Fibroblast of the conjunctiva (primary cell): ENCODE measurements around the gene ZCCHC2.
A peak's percentile ranks its signal among the peaks of the same experiment; 100 is the strongest.

Experiments
- DNase-seq: peaks from one replicate; pipeline ENCODE4 v3.0.0-alpha.2; 2010; ENCODE audit warnings: low read depth

The ZCCHC2 gene

GRCh38 chr18:62578980-62579511 is 56.2 kb downstream of the ZCCHC2 start:
- DNase-seq = no peak

DNA sequence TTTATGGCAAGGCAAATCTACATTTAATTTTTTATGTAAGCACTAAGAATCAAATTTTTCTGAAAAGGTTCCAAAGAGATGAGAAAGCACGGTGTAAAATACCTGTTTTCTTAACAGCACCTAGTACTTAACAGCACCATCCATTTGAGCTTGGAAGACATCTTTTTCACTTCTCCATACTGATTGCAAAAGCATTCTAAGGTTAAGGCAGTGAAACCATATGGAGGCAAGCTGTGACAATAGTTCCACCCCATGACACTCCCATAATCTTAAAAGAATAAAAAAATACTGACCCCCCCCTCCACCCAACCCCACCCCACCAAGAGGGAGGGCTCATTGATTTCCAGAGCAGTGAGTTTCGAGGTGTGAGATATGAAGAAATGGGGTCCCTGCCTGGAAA is 60.6 kb downstream of the ZCCHC2 start:
- no peak for DNase-seq

DNA sequence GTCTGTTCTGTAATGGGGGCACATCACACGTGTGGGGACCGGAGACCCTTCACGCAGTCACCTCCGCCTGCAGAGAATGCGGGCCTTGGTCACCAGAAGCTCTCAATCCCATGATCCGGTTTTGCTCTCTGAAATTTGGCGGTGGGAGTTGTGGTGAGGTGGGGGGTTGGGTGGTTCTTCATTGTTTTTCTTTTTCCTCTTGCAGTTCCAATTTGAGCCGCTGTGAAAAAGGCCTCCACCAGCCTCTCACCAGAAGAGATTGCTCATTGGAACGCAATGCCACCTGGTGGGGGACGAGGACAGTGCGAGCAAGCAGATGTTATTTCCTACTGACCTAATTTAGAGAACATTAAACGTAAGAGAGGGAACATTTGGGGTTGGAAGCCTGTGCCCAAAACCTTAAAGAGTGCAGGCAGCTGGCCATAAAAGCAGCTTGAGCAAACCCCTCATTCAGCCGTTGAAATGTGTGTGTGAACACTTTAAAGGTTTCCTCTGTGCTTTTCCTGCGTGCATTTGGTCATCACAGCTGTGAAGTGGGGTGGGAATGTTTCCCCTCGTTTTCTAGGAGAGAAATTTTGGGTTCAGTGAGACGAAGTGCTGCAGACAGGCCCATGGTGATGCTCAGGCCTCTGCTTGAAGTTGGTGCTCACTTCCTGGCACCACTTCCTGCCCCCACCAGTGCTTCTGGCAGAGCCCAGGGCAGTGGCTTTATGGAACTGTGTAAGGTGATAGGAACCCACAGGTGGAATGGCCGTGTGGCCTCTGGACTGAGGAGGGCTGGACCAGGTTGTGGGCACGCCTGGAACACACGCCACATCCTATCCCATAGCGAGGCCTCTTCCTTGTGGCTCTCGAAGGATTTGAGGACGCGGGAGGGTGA is 61.7 kb downstream of the ZCCHC2 start:
- DNase-seq = peak; percentile 82

DNA sequence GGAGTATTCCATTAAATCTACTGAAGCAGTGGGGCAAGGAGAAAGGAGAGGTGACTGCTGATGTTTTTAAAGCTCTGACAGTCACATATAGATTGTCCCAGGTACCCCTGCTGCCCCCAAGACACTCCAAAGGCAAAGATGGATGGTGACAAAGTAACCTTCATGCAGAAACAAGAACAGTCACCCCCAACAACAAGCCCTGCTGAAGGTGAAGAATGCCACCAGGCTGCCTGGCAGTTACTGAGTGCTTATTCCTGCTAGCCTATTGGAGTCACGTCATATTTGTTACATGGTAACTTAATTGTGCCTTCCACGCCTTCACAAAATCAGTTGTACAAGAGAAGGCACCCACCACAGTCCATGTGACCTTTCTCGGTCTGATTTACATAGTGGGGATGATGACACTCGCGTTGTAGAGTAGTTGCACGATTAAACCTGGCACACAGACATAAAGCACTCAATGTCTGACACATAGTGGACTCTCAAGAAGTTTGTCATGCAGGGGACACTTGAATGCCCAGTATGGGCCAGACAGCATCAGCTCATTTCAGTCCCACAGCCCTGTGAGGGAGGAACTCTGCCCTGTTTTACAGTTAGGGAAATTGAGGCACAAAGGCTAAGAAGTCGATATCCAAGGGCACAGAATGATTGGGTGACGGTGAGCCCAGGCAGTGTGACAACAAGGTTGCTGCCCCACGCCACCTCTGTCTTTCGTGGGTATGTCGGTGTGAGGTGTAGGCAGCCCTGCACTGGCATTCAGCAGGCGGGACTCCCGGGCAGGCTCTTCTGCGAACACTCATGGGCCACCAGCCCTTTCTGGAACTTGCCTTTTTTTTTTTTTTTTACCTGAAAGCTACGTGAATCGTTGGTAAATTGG is 62.7 kb downstream of the ZCCHC2 start:
- DNase-seq = no peak

GRCh38 chr18:62586151-62586774 is 63.4 kb downstream of the ZCCHC2 start:
- peak; percentile 72 for DNase-seq

- no peak for DNase-seq
Observed at GRCh38 chr18:62586781-62587487, 64.1 kb downstream of the ZCCHC2 start.

DNA sequence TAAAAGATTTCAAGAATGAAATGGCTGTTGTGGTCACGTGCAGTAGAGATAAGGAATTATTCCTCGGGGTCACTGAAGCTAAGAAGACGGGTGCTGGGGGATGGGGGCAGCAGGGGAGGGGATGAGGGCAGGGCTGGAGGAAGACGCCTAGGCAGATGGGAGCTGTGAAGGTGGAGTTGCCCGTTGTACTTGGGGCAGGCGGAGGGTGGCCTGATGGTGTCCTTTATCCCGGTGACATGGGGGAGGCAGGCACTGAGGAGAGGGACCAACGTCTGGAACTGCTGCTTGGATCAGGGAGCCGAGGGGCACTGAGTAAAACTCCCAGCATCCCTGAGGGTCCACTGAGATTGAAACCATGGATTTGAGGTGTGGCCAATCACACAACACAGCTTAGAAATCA is 64.9 kb downstream of the ZCCHC2 start:
- DNase-seq = no peak

- DNase-seq = no peak
Observed at GRCh38 chr18:62588217-62588616, 65.4 kb downstream of the ZCCHC2 start.

GRCh38 chr18:62590799-62591590 is 68.2 kb downstream of the ZCCHC2 start:
- DNase-seq = no peak

DNA sequence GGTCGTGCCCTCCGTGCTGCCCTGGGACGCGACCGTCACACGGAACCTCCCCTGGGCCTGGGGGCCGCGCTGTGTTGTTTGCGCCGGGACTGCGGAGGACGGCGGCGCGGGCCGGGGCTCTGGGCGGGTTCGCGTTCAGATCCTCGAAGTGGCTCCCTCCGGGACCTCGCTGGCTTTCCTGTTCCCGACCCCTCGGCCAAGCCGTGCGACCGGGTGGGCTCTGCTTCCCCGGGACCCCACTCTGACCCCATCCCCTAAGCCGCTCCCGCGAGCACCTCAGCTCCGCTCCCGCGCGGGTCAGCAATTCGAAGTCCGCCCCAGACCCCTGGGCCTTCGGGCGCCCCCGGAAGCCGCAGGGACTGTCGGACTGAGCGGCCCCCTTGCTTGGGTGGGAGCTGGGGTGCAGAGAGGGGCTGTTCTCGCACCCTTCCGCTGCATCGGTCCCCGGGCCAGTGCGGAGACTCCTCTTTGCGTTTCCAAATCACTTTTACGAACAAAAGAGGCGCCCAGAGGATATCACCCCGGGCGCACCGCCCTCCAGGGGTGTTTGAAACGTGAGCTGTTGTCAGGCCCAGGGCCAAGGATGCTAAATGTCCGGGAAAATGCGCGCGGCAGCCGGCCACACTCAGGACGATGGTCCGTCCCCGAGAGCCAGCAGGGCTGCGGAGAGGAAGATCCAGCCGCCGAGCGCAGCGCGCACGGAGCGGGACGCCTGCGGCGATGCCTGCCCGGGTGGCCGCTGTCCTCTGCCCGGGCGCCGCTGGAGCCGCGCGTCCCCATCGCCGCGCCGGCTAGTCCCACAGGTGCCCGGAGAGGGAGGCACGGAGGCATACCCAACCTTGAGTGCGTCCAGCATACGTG is 73.5 kb downstream of the ZCCHC2 start:
- no peak for DNase-seq

DNA sequence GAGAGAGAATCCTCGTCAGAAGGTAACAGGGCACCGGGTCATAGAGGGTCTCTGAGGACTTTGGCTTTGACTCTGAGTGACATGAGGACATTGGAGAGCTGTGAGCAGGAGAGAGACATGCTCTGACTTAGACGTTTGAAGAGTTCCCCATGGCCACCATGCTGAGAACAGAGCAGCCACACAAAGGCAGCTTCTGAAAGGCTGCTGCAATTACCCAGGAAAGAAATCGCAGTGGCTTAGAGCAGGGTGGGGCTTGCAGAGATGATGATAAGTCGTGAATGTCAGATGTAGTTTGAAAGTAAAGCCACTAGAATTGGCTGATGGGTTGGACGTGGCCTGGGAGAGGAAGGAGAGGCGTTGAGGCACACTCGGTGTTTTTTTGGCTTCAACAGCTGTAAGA is 79.0 kb downstream of the ZCCHC2 start:
- DNase-seq = no peak

- DNase-seq = no peak
Observed at GRCh38 chr18:62602706-62603105, 79.9 kb downstream of the ZCCHC2 start.

DNA sequence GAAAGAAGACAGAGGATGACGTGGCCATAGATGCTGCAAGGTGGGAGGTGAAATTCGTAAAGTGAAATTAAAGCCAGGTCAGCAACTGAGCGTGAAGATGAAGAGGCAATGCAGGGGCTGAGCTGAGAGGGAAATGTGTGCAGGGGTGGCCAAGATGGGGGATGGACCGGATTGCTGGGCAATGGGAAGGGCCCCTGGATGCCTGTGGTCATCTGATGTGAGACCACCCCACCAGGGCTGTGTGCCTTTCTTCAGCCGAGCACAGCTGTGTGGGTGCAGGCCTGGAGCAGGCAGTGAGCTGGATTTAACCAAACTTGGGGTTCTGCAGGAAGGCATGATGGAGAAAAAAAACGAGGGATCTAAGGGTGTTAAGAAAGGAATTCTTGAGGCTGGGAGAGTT is 80.4 kb downstream of the ZCCHC2 start:
- DNase-seq = no peak

DNA sequence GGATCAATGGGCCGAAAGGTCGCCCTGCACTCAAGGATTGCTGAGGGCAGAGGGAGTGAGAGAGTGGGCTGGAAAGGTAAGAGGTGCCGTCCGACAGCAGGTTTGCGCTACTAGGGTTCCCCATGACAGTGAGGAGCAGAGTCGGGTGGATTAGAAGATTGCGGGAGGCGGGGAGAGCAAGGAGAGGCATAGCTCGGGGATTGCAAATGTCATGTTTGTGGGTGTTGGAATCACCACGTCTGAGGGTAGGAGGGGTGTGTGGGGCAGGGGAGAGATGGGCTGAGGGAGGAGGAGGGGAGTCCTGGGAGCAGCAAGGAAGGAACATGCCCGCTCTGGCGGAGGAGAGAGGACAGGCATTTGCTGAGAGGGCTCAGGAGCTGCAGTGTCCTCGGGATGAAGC is 81.2 kb downstream of the ZCCHC2 start:
- DNase-seq = no peak

GRCh38 chr18:62605685-62606084 is 82.9 kb downstream of the ZCCHC2 start:
- no peak for DNase-seq

DNA sequence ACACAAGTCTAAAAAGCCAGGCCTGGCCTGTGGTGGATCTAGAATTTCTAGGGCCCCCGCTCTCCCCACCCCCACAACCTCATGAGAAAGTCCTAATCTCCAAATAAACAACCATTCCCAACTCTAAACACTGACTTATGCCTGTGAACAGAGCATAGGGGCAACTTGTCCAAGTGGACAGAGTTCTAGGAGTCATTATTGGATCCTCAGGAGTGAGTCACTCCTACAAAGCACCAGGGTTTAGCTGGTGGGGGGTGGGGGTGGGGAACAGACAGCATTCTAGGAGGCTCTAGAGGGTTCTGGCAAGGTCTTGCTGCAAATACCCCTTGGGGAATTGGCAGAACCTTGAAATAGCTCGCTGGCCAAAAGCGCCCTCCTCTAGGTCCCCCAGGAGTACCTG is 83.3 kb downstream of the ZCCHC2 start:
- no peak for DNase-seq

DNA sequence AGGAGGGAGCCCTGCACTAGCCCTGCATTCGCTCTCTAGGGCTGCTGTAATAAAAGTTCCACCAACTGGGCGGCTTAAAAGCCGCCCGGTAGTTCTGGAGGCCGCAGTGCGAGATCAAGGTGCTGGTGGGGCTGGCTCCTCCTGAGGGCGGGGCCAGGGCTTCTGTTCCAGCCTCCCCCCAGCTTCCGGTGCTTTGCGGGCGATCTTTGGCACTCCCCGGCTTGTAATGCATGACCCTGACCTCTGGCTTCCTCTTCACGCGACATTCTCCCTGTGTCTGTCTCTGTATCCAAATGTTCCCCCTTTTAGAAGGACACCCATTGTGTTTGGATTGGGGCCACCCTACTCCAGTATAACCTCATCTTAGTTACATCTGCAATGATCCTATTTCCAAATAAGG is 84.5 kb downstream of the ZCCHC2 start:
- DNase-seq = no peak

GRCh38 chr18:62607708-62608428 is 85.0 kb downstream of the ZCCHC2 start:
- DNase-seq = no peak

GRCh38 chr18:62609764-62610163 is 86.9 kb downstream of the ZCCHC2 start:
- DNase-seq = no peak
